Cardiac fibroblast (primary cell): ENCODE results near the gene SST.

Experiments used
- DNase-seq, 2 donors: peaks; one replicate each; pipeline versions ENCODE4 v3.0.0 to v3.0.0-alpha.2; 2010; ENCODE audit warnings: low read depth in 2 of 2
- H3K4me3 ChIP-seq, 2 donors: replicated peaks in 1 of 2; 1 replicate in 1 of 2; 2 replicates in 1 of 2; pipeline ENCODE4 v1.5.1; 2011; ENCODE audit warnings: low read depth in 2 of 2, low read length in 2 of 2, mild to moderate bottlenecking in 2 of 2, moderate library complexity in 1 of 2
- CTCF ChIP-seq: IDR thresholded peaks from one replicate; pipeline ENCODE4 v1.5.1; 2011; ENCODE audit warnings: low read depth, mild to moderate bottlenecking, low read length, inconsistent platforms

Gene SST

GRCh38 chr3:187677604-187678003, 7.4 kb upstream of the SST start:
- no peak for DNase-seq
- TF ChIP-seq CTCF: no peak
- no peak overlapping the region for H3K4me3 ChIP-seq

- TF ChIP-seq CTCF: no peak
- H3K4me3 ChIP-seq: no peak overlapping the region
- DNase-seq: no peak
These were observed 2.8 kb upstream of the SST start for GRCh38 chr3:187673012-187673411.

- TF ChIP-seq CTCF: no peak
- DNase-seq: no peak
- H3K4me3 ChIP-seq: no peak overlapping the region
These were observed 2.7 kb downstream of the SST start for GRCh38 chr3:187667526-187667925.

GRCh38 chr3:187665764-187666402, 4.3 kb downstream of the SST start:
- no peak for DNase-seq
- TF ChIP-seq CTCF: no peak

GRCh38 chr3:187665010-187665409, 5.2 kb downstream of the SST start:
- no peak for TF ChIP-seq CTCF
- DNase-seq: no peak
- no peak overlapping the region for H3K4me3 ChIP-seq

More at GRCh38 chr3:187665764-187666402, 4.3 kb downstream of the SST start:
- H3K4me3 ChIP-seq: no peak overlapping the region

- no peak for TF ChIP-seq CTCF
- no peak for DNase-seq
- H3K4me3 ChIP-seq: no peak overlapping the region
These were observed 7.3 kb downstream of the SST start for GRCh38 chr3:187662848-187663409.

GRCh38 chr3:187661267-187661666, 8.9 kb downstream of the SST start:
- no peak for TF ChIP-seq CTCF
- DNase-seq: no peak
- H3K4me3 ChIP-seq: no peak overlapping the region
